ENCODE results near the gene LRRC28. TPM values are rescaled to one million over a fixed set of nuclear protein-coding genes. Genes with fewer than 3 reads are reported as not detected.

LRRC28 gene
- total RNA-seq, 2 experiments from 2014 or later: 12.5 to 14.4 TPM

DNA sequence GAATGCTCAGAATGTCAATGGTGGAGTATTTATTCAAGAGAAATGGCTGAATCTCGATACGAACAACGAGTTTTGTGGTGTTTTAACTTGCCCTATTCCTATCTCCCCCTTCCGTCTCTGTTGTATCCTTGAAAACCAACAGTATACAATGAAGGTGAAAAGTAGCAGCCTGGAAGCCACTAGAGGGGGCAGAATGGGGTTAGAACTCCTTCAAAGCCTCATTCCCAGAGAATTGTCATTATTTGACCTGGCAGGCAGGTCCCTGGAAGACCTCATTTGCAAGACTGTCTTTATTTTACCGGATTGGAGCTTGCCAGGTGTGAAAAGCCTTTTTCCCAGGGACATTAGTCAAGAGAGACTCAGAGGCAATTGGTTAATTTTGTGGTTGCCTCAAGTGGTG, 139.4 kb downstream of the LRRC28 start:
- Mint-ChIP-seq H3K36me3 (ENCODE audit: low read depth) (peaks cover 5% of the 10 kb centered on the region), H3K27ac (no peak overlapping the region), H3K9me3 (peaks cover 9% of the 10 kb centered on the region), H3K27me3 (no peaks in the 10 kb centered on the region), H3K4me1 (ENCODE audit: low read depth) (peaks cover 19% of the 10 kb centered on the region), H3K4me3 (no peak overlapping the region)
- H3K4me1 ChIP-seq (ENCODE audit: insufficient read depth, low read length): peaks cover 8% of the 10 kb centered on the region
- H3K4me3 ChIP-seq (ENCODE audit: low read length): no peak overlapping the region
- CTCF ChIA-PET: no interaction called here
- ATAC-seq (ENCODE audit: poor library complexity) (no peak), DNase-seq (no peak)
- no peaks in the 10 kb centered on the region for H3K27me3 ChIP-seq (ENCODE audit: control insufficient read depth in 1 of 2, insufficient read depth in 2 of 2, low read length in 2 of 2)
- no peaks in the 10 kb centered on the region for H3K36me3 ChIP-seq (ENCODE audit: insufficient read depth, low read length)
- intact Hi-C loops (cut with DNase I, micrococcal nuclease): no loop called here
- TF ChIP-seq, protein P1, sequence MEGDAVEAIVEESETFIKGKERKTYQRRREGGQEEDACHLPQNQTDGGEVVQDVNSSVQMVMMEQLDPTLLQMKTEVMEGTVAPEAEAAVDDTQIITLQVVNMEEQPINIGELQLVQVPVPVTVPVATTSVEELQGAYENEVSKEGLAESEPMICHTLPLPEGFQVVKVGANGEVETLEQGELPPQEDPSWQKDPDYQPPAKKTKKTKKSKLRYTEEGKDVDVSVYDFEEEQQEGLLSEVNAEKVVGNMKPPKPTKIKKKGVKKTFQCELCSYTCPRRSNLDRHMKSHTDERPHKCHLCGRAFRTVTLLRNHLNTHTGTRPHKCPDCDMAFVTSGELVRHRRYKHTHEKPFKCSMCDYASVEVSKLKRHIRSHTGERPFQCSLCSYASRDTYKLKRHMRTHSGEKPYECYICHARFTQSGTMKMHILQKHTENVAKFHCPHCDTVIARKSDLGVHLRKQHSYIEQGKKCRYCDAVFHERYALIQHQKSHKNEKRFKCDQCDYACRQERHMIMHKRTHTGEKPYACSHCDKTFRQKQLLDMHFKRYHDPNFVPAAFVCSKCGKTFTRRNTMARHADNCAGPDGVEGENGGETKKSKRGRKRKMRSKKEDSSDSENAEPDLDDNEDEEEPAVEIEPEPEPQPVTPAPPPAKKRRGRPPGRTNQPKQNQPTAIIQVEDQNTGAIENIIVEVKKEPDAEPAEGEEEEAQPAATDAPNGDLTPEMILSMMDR (IDR thresholded peaks at IDR 0.05): no peak
- no peak overlapping the region for H3K27ac ChIP-seq (ENCODE audit: low read depth in 1 of 2, low read length in 2 of 2)
- H3K9me3 ChIP-seq (ENCODE audit: control insufficient read depth in 1 of 2, insufficient read depth in 1 of 2, low read length in 2 of 2): peaks cover 3 to 16% of the 10 kb centered on the region in 2 experiments
- POLR2A ChIA-PET: interaction anchor here (1.3 kb wide), 1 partner anchor 105 kb away, joined by 3 read pairs; no protein-coding TSS in a partner anchor

- Mint-ChIP-seq H3K4me1 (ENCODE audit: low read depth) (no peaks in the 10 kb centered on the region), H3K27ac (no peak overlapping the region), H3K27me3 (no peaks in the 10 kb centered on the region), H3K36me3 (ENCODE audit: low read depth) (no peaks in the 10 kb centered on the region), H3K9me3 (peaks cover 9% of the 10 kb centered on the region), H3K4me3 (no peak overlapping the region)
- intact Hi-C loops (cut with DNase I, micrococcal nuclease): no loop called here
- TF ChIP-seq, protein P1 (IDR thresholded peaks at IDR 0.05): no peak
- H3K4me3 ChIP-seq (ENCODE audit: low read length): no peak overlapping the region
- H3K36me3 ChIP-seq (ENCODE audit: insufficient read depth, low read length): no peaks in the 10 kb centered on the region
- no peak for DNase-seq
- ChIA-PET CTCF (no interaction called here), POLR2A (no interaction called here)
- H3K4me1 ChIP-seq (ENCODE audit: insufficient read depth, low read length): no peaks in the 10 kb centered on the region
- H3K27ac ChIP-seq (ENCODE audit: low read depth in 1 of 2, low read length in 2 of 2): no peak overlapping the region
- no peak for ATAC-seq (ENCODE audit: poor library complexity)
- no peaks in the 10 kb centered on the region for H3K27me3 ChIP-seq (ENCODE audit: control insufficient read depth in 1 of 2, insufficient read depth in 2 of 2, low read length in 2 of 2)
- peaks cover 6 to 16% of the 10 kb centered on the region in 2 experiments for H3K9me3 ChIP-seq (ENCODE audit: control insufficient read depth in 1 of 2, insufficient read depth in 1 of 2, low read length in 2 of 2)
Observed at GRCh38 chr15:99393641-99394040, 142.4 kb downstream of the LRRC28 start.

GRCh38 chr15:99396375-99396774, 145.1 kb downstream of the LRRC28 start:
- CTCF ChIA-PET: interaction anchor here (1.4 kb wide), 1 partner anchor 13 kb away, joined by 3 read pairs; no protein-coding TSS in a partner anchor
- Histone ChIP-seq H3K27me3 (ENCODE audit: control insufficient read depth in 1 of 2, insufficient read depth in 2 of 2, low read length in 2 of 2) (no peaks in the 10 kb centered on the region), H3K9me3 (ENCODE audit: control insufficient read depth in 1 of 2, insufficient read depth in 1 of 2, low read length in 2 of 2) (peaks cover 4 to 12% of the 10 kb centered on the region in 2 experiments), H3K4me3 (ENCODE audit: low read length) (no peak overlapping the region), H3K36me3 (ENCODE audit: insufficient read depth, low read length) (no peaks in the 10 kb centered on the region), H3K27ac (ENCODE audit: low read depth in 1 of 2, low read length in 2 of 2) (no peak overlapping the region), H3K4me1 (ENCODE audit: insufficient read depth, low read length) (no peaks in the 10 kb centered on the region)
- DNase-seq (no peak), ATAC-seq (ENCODE audit: poor library complexity) (no peak)
- TF ChIP-seq, protein P1 (IDR thresholded peaks at IDR 0.05): no peak
- no peaks in the 10 kb centered on the region for H3K36me3 Mint-ChIP-seq (ENCODE audit: low read depth)
- POLR2A ChIA-PET: no interaction called here
- H3K27ac Mint-ChIP-seq: no peak overlapping the region
- H3K4me3 Mint-ChIP-seq: no peak overlapping the region
- intact Hi-C loops (cut with DNase I, micrococcal nuclease): no loop called here
- H3K27me3 Mint-ChIP-seq: no peaks in the 10 kb centered on the region
- peaks cover 9% of the 10 kb centered on the region for H3K9me3 Mint-ChIP-seq
- H3K4me1 Mint-ChIP-seq (ENCODE audit: low read depth): no peaks in the 10 kb centered on the region
